Colonic mucosa (tissue), 4 donors: ENCODE measurements around the gene GCLC. TPM values are rescaled to one million over a fixed set of nuclear protein-coding genes. Genes with fewer than 3 reads are reported as not detected.

Source experiments
- DNase-seq: peaks from one replicate; pipeline ENCODE4 v3.0.0-alpha.2; 2020
- H3K27ac ChIP-seq: fragments of 200-600 bp; one replicate; pipeline ENCODE4 v1.8.0; 2021
- H3K27me3 ChIP-seq: fragments of 200-600 bp; one replicate; pipeline ENCODE4 v1.8.0; 2021
- H3K36me3 ChIP-seq: fragments of 200-600 bp; one replicate; pipeline ENCODE4 v1.8.0; 2021
- H3K4me1 ChIP-seq: fragments of 200-600 bp; one replicate; pipeline ENCODE4 v1.8.0; 2021; ENCODE audit warnings: mild to moderate bottlenecking
- H3K4me3 ChIP-seq: fragments of 200-600 bp; one replicate; pipeline ENCODE4 v1.8.0; 2021
- H3K9ac ChIP-seq, 2 donors: one replicate each; pipeline ENCODE4 v1.7.0; 2013; ENCODE audit warnings: control low read depth in 2 of 2, low read depth in 2 of 2, low read length in 2 of 2
- H3K9me3 ChIP-seq: fragments of 200-600 bp; one replicate; pipeline ENCODE4 v1.8.0; 2021
- intact Hi-C: fragments of 100-400 bp; cut with DNase I; formaldehyde crosslinking; loops from one replicate; pipeline ENCODE4 v1.14.1; 2022
- total RNA-seq, 2 donors: library from RNA; stranded (reverse); fragmentation: NEBNext Ultra II Directional in 1 of 2; extraction: Animal tissue kit (Norgen Biotek cat#: 25700) in 1 of 2; gene quantifications; one replicate each; pipeline ENCODE4 v1.2.1, GENCODE V29; 2021
- TF ChIP-seq, protein P1 (sequence below): fragments of 200-600 bp; IDR thresholded peaks from one replicate; pipeline ENCODE4 v1.8.0; 2022; ENCODE audit warnings: antibody characterized with exemption, mild to moderate bottlenecking
- donor health status: healthy.
- donor health status: DM: no; HTN: no; CAD: no.
- donor health status: DM: no; HTN: no; CAD: no.

GCLC gene
- total RNA-seq, 2 donors from 2014 or later = 35.0 to 37.1 TPM

DNA sequence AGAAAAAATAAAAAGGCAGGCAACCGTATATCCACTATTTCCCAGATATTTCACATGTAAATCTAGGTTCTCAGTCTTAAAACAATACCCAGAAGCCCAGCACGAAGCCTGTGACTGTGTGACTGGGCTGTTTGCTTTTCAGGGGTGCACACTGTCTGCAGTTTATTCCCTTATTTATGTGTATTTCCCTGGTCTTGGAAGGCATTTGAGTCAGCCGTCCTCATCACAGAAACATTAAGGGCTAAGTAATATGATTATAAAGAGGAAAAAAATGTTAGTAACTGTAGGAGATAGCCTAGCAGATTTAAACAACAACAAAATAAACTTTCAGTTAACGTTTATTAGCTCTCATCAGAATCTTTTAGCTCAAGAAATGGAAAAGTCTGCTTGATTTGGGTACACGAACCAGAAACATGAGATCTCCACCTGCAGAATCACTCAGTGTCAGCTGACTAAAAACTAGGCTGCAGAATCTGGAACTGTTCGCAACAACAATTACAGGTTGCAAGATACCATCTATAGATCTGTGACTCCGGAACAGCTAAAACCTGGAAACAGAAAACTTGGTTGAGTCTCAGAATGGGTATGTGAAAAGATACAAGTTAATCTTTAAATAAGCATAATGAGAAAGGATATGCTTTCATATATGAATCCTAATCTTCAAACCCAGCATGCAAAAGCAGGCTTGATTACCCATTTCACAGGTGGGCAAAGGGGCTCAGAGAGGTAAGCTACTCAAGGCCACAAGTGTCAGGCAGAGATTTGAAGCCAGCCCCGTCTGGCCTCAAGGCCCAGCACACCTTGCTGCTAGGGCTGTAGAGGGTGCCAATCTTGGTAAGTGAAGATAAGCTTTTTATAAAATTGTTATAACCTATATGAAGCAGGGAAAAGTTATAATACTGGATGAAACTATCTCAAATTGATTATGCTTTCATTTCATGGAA lies 21.1 kb downstream of the GCLC start:
- Histone ChIP-seq H3K4me3 (no peak overlapping the region), H3K9me3 (no peaks in the 10 kb centered on the region), H3K27ac (peak overlapping the region; percentile 46), H3K9ac (no peak overlapping the region), H3K27me3 (no peaks in the 10 kb centered on the region), H3K4me1 (peaks cover 8% of the 10 kb centered on the region), H3K36me3 (no peaks in the 10 kb centered on the region)
- TF ChIP-seq, protein P1, sequence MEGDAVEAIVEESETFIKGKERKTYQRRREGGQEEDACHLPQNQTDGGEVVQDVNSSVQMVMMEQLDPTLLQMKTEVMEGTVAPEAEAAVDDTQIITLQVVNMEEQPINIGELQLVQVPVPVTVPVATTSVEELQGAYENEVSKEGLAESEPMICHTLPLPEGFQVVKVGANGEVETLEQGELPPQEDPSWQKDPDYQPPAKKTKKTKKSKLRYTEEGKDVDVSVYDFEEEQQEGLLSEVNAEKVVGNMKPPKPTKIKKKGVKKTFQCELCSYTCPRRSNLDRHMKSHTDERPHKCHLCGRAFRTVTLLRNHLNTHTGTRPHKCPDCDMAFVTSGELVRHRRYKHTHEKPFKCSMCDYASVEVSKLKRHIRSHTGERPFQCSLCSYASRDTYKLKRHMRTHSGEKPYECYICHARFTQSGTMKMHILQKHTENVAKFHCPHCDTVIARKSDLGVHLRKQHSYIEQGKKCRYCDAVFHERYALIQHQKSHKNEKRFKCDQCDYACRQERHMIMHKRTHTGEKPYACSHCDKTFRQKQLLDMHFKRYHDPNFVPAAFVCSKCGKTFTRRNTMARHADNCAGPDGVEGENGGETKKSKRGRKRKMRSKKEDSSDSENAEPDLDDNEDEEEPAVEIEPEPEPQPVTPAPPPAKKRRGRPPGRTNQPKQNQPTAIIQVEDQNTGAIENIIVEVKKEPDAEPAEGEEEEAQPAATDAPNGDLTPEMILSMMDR = no peak
- intact Hi-C loops = no loop called here
- no peak for DNase-seq

DNA sequence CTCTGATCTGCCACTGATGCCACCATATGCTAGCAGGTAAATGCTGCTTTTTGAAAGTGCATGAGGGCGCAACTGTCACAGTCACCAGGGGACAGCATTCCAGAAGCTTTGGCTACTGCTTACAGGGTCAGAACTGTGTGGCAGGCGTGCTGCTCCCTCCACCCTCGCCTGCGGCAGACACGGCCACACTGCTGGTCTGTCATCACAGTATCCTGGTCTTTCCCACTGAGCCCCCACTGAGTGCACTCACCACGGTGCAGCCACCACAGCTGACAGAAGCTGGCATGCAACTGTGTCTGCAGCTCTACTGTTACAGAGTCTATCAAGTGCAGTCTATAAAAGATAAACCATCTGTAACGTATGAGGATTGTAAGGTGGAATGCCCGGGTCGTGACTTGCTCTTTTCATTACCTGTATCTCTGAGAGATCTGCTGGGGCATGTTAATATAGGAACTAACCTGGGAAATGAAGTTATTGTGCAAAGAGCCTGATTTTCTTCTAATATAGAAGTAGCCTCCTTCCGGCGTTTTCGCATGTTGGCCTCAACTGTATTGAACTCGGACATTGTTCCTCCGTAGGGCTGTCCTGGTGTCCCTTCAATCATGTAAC lies 24.5 kb downstream of the GCLC start:
- intact Hi-C loops = no loop called here
- TF ChIP-seq, protein P1 = no peak
- no peaks in the 10 kb centered on the region for H3K36me3 ChIP-seq
- no peak overlapping the region for H3K4me3 ChIP-seq
- H3K9me3 ChIP-seq = no peaks in the 10 kb centered on the region
- H3K4me1 ChIP-seq = peaks cover 8% of the 10 kb centered on the region
- no peaks in the 10 kb centered on the region for H3K27me3 ChIP-seq
- no peak overlapping the region for H3K9ac ChIP-seq
- DNase-seq = no peak
- H3K27ac ChIP-seq = no peak overlapping the region

DNA sequence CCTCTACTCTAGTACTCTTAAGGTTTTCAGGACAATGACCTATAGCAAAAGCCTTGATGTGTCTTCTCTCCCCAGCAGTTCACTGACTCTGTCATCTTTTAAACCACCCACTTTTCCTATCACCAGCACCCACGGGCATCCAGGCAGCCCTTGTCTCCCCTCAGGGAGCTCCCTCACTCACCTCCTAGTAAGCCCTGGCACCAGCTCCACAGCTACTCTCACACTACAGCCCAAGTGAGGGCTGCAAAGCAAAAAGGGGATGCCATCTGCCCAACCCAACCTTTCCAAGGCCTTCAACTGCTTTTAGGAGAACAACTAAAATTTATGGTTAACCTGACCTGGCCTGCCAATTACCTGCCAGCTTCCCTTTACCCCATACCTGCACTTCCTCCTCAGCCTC lies 26.0 kb downstream of the GCLC start:
- DNase-seq = no peak

DNA sequence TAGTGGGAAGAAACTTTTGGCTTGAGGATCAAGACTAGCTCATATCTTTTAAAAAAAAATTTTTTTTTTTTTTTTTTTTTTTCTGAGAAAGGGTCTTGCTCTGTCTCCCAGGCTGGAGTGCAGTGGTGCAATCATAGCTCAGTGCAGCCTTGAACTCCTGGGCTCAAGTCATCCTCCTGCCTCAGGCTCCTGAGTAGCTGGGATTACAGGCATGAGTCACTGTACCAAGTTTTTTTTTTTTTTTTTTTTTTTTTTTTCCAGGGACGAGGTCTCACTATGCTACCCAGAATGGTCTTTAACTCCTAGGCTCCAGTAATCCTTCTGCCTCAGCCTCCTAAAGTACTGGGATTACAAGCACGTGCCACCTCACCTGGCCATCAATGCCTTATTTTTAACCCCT lies 27.9 kb downstream of the GCLC start:
- Histone ChIP-seq H3K9ac (no peak overlapping the region), H3K27me3 (no peaks in the 10 kb centered on the region), H3K36me3 (no peaks in the 10 kb centered on the region), H3K9me3 (no peaks in the 10 kb centered on the region), H3K27ac (no peak overlapping the region), H3K4me1 (no peaks in the 10 kb centered on the region), H3K4me3 (no peak overlapping the region)
- TF ChIP-seq, protein P1 = no peak
- intact Hi-C loops = no loop called here
- no peak for DNase-seq

More for the DNA sequence above, 26.0 kb downstream of the GCLC start:
- Histone ChIP-seq H3K4me3 (no peak overlapping the region), H3K4me1 (no peaks in the 10 kb centered on the region), H3K9me3 (no peaks in the 10 kb centered on the region), H3K27ac (no peak overlapping the region), H3K36me3 (no peaks in the 10 kb centered on the region), H3K27me3 (no peaks in the 10 kb centered on the region), H3K9ac (no peak overlapping the region)
- TF ChIP-seq, protein P1 = no peak
- intact Hi-C loops = no loop called here

DNA sequence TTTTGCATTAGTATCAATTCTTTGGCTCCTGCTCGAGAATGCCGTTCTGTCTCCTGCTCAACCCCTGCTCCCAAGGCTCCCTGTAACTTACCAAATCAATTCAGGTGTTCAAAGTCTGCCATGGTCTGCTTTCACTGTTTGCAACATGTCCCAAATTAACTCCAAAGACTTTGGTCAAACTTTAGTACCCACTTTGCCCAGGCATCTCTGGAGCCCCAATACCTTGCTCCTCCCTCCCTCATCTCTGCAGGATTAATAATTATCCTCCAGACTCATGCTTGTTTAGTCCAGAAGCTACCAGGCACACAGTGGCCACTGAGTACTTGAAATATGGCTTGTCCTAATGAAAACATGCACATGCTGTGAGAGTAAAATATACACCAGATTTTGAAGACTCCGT lies 30.2 kb downstream of the GCLC start:
- H3K36me3 ChIP-seq = no peaks in the 10 kb centered on the region
- no peak overlapping the region for H3K4me3 ChIP-seq
- no peak overlapping the region for H3K27ac ChIP-seq
- no peak for DNase-seq
- no peaks in the 10 kb centered on the region for H3K4me1 ChIP-seq
- no peaks in the 10 kb centered on the region for H3K9me3 ChIP-seq
- H3K27me3 ChIP-seq = no peaks in the 10 kb centered on the region
- TF ChIP-seq, protein P1 = no peak
- intact Hi-C loops = no loop called here
- no peak overlapping the region for H3K9ac ChIP-seq
